Measurements from ENCODE around the gene NEURL2.
A peak's percentile ranks its signal among the peaks of the same experiment; 100 is the strongest.

NEURL2 gene

GRCh38 chr20:45890985-45891983 is at the start of gene NEURL2, which contains the start of gene CTSA:
TSS of gene NEURL2 (minus strand) at chr20:45891208. CDS start at chr20:45890991, 217 bp downstream.
TSS of gene CTSA (plus strand) at chr20:45891335. CDS start at chr20:45891569, 234 bp downstream.
- H3K4me3 ChIP-seq (ENCODE audit: low read depth, low read length): peak within 1 kb of the TSS; percentile 83
- TF ChIP-seq CTCF (IDR thresholded peaks at IDR 0.05; ENCODE audit: low read depth, low read length): no peak

GRCh38 chr20:45940469-45940868 is 49.5 kb upstream of the NEURL2 start:
- TF ChIP-seq CTCF (IDR thresholded peaks at IDR 0.05; ENCODE audit: low read depth, low read length): no peak
- H3K4me3 ChIP-seq (ENCODE audit: low read depth, low read length): no peak overlapping the region

GRCh38 chr20:45940053-45940452 is 49.0 kb upstream of the NEURL2 start:
- TF ChIP-seq CTCF (IDR thresholded peaks at IDR 0.05; ENCODE audit: low read depth, low read length): no peak
- H3K4me3 ChIP-seq (ENCODE audit: low read depth, low read length): no peak overlapping the region

GRCh38 chr20:45938727-45939438 is 47.9 kb upstream of the NEURL2 start:
- no peak overlapping the region for H3K4me3 ChIP-seq (ENCODE audit: low read depth, low read length)
- no peak for TF ChIP-seq CTCF (IDR thresholded peaks at IDR 0.05; ENCODE audit: low read depth, low read length)

- no peak for TF ChIP-seq CTCF (IDR thresholded peaks at IDR 0.05; ENCODE audit: low read depth, low read length)
- H3K4me3 ChIP-seq (ENCODE audit: low read depth, low read length): no peak overlapping the region
Observed at GRCh38 chr20:45937765-45938164, 46.8 kb upstream of the NEURL2 start.

- peak overlapping the region; percentile 65 for H3K4me3 ChIP-seq (ENCODE audit: low read depth, low read length)
- TF ChIP-seq CTCF (IDR thresholded peaks at IDR 0.05; ENCODE audit: low read depth, low read length): no peak
Observed at GRCh38 chr20:45935416-45936046, 44.5 kb upstream of the NEURL2 start.
